OCI-LY7 (cell line): ENCODE results near the gene ZMYM5. TPM values are rescaled to one million over a fixed set of nuclear protein-coding genes. Genes with fewer than 3 reads are reported as not detected.
"Not testable (repeated sequence)": the region's sequence is repeated elsewhere in the genome, so short reads cannot be mapped to it uniquely, and the experiment has no call there.

ENCODE experiments used
- BruUV-seq: library from RNA; stranded (reverse); fragments of 400-500 nt; replicated peaks from 2 replicates; lab custom pipeline; 2021; lab: Mats Ljungman, UMichigan
- CTCF ChIA-PET: fragments of 300-600 bp; sonication (Branson Sonifier 250); formaldehyde crosslinking; loops from one replicate; lab custom pipeline; 2022; ENCODE audit warnings: antibody characterized with exemption; ENCODE audit not compliant: unreplicated experiment; lab: Charles Lee
- POLR2A ChIA-PET: fragments of 300-600 bp; sonication (Branson Sonifier 250); formaldehyde crosslinking; loops from one replicate; lab custom pipeline; 2022; ENCODE audit warnings: antibody characterized with exemption; lab: Charles Lee
- DNase-seq: peaks from one replicate; pipeline ENCODE4 v3.0.0-alpha.2; 2015; ENCODE audit warnings: low spot score
- H2AFZ ChIP-seq: fragments of 200-600 bp; sonication (generic), shearing (Covaris generic); 2 replicates; pipeline ENCODE4 v1.6.1; 2014; ENCODE audit warnings: mild to moderate bottlenecking, antibody characterized with exemption, low read length, moderate library complexity
- H3K27ac ChIP-seq: fragments of 200-600 bp; sonication (generic); 2 replicates; pipeline ENCODE4 v1.5.1; 2014; ENCODE audit warnings: mixed run types, low read depth, mild to moderate bottlenecking, moderate library complexity, low read length, inconsistent platforms; ENCODE audit not compliant: poor library complexity, severe bottlenecking
- H3K36me3 ChIP-seq: fragments of 200-600 bp; sonication (generic); 2 replicates; pipeline ENCODE4 v1.6.1; 2014; ENCODE audit warnings: mild to moderate bottlenecking, antibody characterized with exemption, low read length, moderate library complexity, mixed read lengths; ENCODE audit not compliant: insufficient read depth
- H3K4me1 ChIP-seq: fragments of 200-600 bp; sonication (generic); 2 replicates; pipeline ENCODE4 v1.5.1; 2014; ENCODE audit warnings: mild to moderate bottlenecking, low read length; ENCODE audit not compliant: insufficient read depth, poor library complexity, severe bottlenecking
- H3K4me2 ChIP-seq: fragments of 200-600 bp; sonication (generic); 2 replicates; pipeline ENCODE4 v1.6.1; 2014; ENCODE audit warnings: mild to moderate bottlenecking, low read length
- H3K4me3 ChIP-seq: fragments of 200-600 bp; sonication (generic); 2 replicates; pipeline ENCODE4 v1.5.1; 2014; ENCODE audit warnings: mild to moderate bottlenecking, low read depth, low read length; ENCODE audit not compliant: poor library complexity, severe bottlenecking
- H3K79me2 ChIP-seq: fragments of 200-600 bp; sonication (generic); 2 replicates; pipeline ENCODE4 v1.6.1; 2016; ENCODE audit warnings: low read depth, mild to moderate bottlenecking, low read length, moderate library complexity, mixed read lengths; ENCODE audit not compliant: insufficient read depth
- H3K9me2 ChIP-seq: fragments of 200-600 bp; sonication (generic); 2 replicates; pipeline ENCODE4 v1.6.1; 2016; ENCODE audit warnings: mild to moderate bottlenecking, low read length, mixed read lengths; ENCODE audit not compliant: insufficient read depth
- H3K9me3 ChIP-seq: fragments of 200-600 bp; sonication (generic); 2 replicates; pipeline ENCODE4 v1.6.1; 2014; ENCODE audit warnings: mild to moderate bottlenecking, mixed run types, low read length, mixed read lengths
- H4K20me1 ChIP-seq: fragments of 200-600 bp; sonication (generic); 2 replicates; pipeline ENCODE4 v1.6.1; 2014; ENCODE audit warnings: mild to moderate bottlenecking, antibody characterized with exemption, low read length, moderate library complexity, mixed read lengths; ENCODE audit not compliant: insufficient read depth
- CTCF ChIP-seq: fragments of 200-600 bp; sonication (generic); conservative IDR thresholded peaks from 2 replicates; pipeline ENCODE4 v1.5.1; 2014; ENCODE audit warnings: mild to moderate bottlenecking, antibody characterized with exemption, low read length, moderate library complexity, mixed read lengths
- EZH2phosphoT487 ChIP-seq: fragments of 200-600 bp; sonication (generic); IDR thresholded peaks from 2 replicates; pipeline ENCODE4 v1.6.1; 2018; ENCODE audit warnings: low read depth, borderline replicate concordance, mild to moderate bottlenecking, mixed run types, antibody characterized with exemption, low read length, moderate library complexity, mixed read lengths
- intact Hi-C: fragments of 100-400 bp; cut with micrococcal nuclease; formaldehyde crosslinking; loops from one replicate; pipeline ENCODE4 v1.10.0; 2022; ENCODE audit not compliant: unreplicated experiment
- total RNA-seq, 2 experiments: library from RNA; depleted of rRNA in 1 of 2; stranded (reverse); fragments of >200 nt in 1 of 2; shearing (Covaris generic) in 1 of 2; gene quantifications; 2 replicates each; pipeline ENCODE4 v1.2.3, GENCODE V29; 2014 to 2022

ZMYM5 gene
- total RNA-seq, 2 experiments from 2014 or later, result 10.2 to 15.2 TPM

- DNase-seq, result peak; percentile 29
- Histone ChIP-seq H3K27ac (peak overlapping the region; percentile 89), H2AFZ (no peak overlapping the region), H4K20me1 (no peaks in the 10 kb centered on the region; the same call in 1 of the 2 replicates), H3K9me2 (no peaks in the 10 kb centered on the region), H3K4me2 (peak overlapping the region; percentile 88), H3K79me2 (peaks cover 71% of the 10 kb centered on the region), H3K36me3 (peaks cover 36% of the 10 kb centered on the region), H3K4me3 (peak overlapping the region; percentile 91), H3K9me3 (0 out of 2 replicates have a peak, but pooled peaks cover 4% of the 10 kb centered on the region), H3K4me1 (peaks cover 19% of the 10 kb centered on the region)
- ChIA-PET CTCF (interaction anchor here (0.5 kb wide), 1 partner anchor 17 kb away, joined by 3 read pairs; no protein-coding TSS in a partner anchor), POLR2A (interaction anchor here (0.5 to 2.0 kb wide), 13 partner anchors 9 to 583 kb away, joined by 3 to 12 read pairs (median 4); no protein-coding TSS in a partner anchor)
- intact Hi-C loops, result loop anchor here (5.0 to 10.0 kb wide), 3 partner anchors 226 to 1041 kb away; partner anchors contain the start of genes MPHOSPH8 and XPO4
- TF ChIP-seq EZH2phosphoT487, result no peak
- no peak for TF ChIP-seq CTCF
- no TSS peak for BruUV-seq
Measured at GRCh38 chr13:19860884-19861655, 2.4 kb downstream of the ZMYM5 start.

- H3K4me2 ChIP-seq, H3K9me3 ChIP-seq, intact Hi-C loops, H3K27ac ChIP-seq, BruUV-seq, DNase-seq, H3K9me2 ChIP-seq, H4K20me1 ChIP-seq, H3K4me3 ChIP-seq, CTCF ChIA-PET, H2AFZ ChIP-seq: not testable (repeated sequence)
- peaks cover 10% of the 10 kb centered on the region for H3K4me1 ChIP-seq
- peaks cover 88% of the 10 kb centered on the region for H3K79me2 ChIP-seq
- peaks cover 68% of the 10 kb centered on the region for H3K36me3 ChIP-seq
- POLR2A ChIA-PET, result interaction anchor here (0.7 to 1.1 kb wide), 6 partner anchors 8 to 756 kb away, joined by 3 to 7 read pairs (median 4); no protein-coding TSS in a partner anchor
Measured at GRCh38 chr13:19857637-19858036, 5.8 kb downstream of the ZMYM5 start.

GRCh38 chr13:19852766-19853165, 10.7 kb downstream of the ZMYM5 start:
- BruUV-seq, result no TSS peak
- no peaks in the 10 kb centered on the region for H4K20me1 ChIP-seq
- H3K9me3 ChIP-seq, result 0 out of 2 replicates have a peak, but pooled peaks cover 4% of the 10 kb centered on the region
- no peak for DNase-seq
- peaks cover 88% of the 10 kb centered on the region for H3K36me3 ChIP-seq
- POLR2A ChIA-PET, result interaction anchor here (0.6 to 2.5 kb wide), 4 partner anchors 9 to 191 kb away, joined by 3 to 12 read pairs (median 4); no protein-coding TSS in a partner anchor
- CTCF ChIA-PET, result no interaction called here
- H3K9me2 ChIP-seq, result no peaks in the 10 kb centered on the region
- no peak overlapping the region for H3K4me3 ChIP-seq
- no peak overlapping the region for H3K27ac ChIP-seq
- H3K4me2 ChIP-seq, result no peak overlapping the region
- intact Hi-C loops, result no loop called here
- no peak for TF ChIP-seq CTCF
- no peak for TF ChIP-seq EZH2phosphoT487
- H3K79me2 ChIP-seq, result peaks cover 89% of the 10 kb centered on the region
- no peak overlapping the region for H2AFZ ChIP-seq
- no peaks in the 10 kb centered on the region for H3K4me1 ChIP-seq
